ENCODE measurements around the gene LHX4.

The LHX4 gene

GRCh38 chr1:180229483-180230415, at the start of gene LHX4:
TSS of gene LHX4 (plus strand) at chr1:180230264. CDS start at chr1:180230530, 266 bp downstream.
- no peaks in the 10 kb centered on the region for H3K36me3 ChIP-seq (ENCODE audit: control insufficient read depth, insufficient read depth, low read length, severe bottlenecking)
- no peak within 1 kb of the TSS for H3K9ac ChIP-seq (ENCODE audit: low read length)
- H3K4me3 ChIP-seq (ENCODE audit: low read length) = peak within 1 kb of the TSS; percentile 78
- H3K4me1 ChIP-seq (ENCODE audit: control insufficient read depth, insufficient read depth, low read length) = peaks cover 14% of the 10 kb centered on the region
- peaks cover 70% of the 10 kb centered on the region for H3K27me3 ChIP-seq (replicated peaks; ENCODE audit: control insufficient read depth, insufficient read depth, low read length)
- H3K9me3 ChIP-seq (ENCODE audit: control insufficient read depth, low read length) = peaks cover 3% of the 10 kb centered on the region
- DNase-seq (ENCODE audit: low read depth) = peak; percentile 49

- no peaks in the 10 kb centered on the region for H3K4me1 ChIP-seq (ENCODE audit: control insufficient read depth, insufficient read depth, low read length)
- H3K36me3 ChIP-seq (ENCODE audit: control insufficient read depth, insufficient read depth, low read length, severe bottlenecking) = peaks cover 31% of the 10 kb centered on the region
- no peaks in the 10 kb centered on the region for H3K27me3 ChIP-seq (replicated peaks; ENCODE audit: control insufficient read depth, insufficient read depth, low read length)
- no peaks in the 10 kb centered on the region for H3K9me3 ChIP-seq (ENCODE audit: control insufficient read depth, low read length)
- DNase-seq (ENCODE audit: low read depth) = peak; percentile 49
- H3K9ac ChIP-seq (ENCODE audit: low read length) = no peak overlapping the region
- no peak overlapping the region for H3K4me3 ChIP-seq (ENCODE audit: low read length)
These were observed 49.0 kb upstream of the LHX4 start for GRCh38 chr1:180181048-180181447.

GRCh38 chr1:180181996-180182642, 47.9 kb upstream of the LHX4 start:
- Histone ChIP-seq H3K4me3 (ENCODE audit: low read length) (no peak overlapping the region), H3K27me3 (replicated peaks; ENCODE audit: control insufficient read depth, insufficient read depth, low read length) (no peaks in the 10 kb centered on the region), H3K9ac (ENCODE audit: low read length) (no peak overlapping the region), H3K4me1 (ENCODE audit: control insufficient read depth, insufficient read depth, low read length) (no peaks in the 10 kb centered on the region), H3K36me3 (ENCODE audit: control insufficient read depth, insufficient read depth, low read length, severe bottlenecking) (peaks cover 37% of the 10 kb centered on the region), H3K9me3 (ENCODE audit: control insufficient read depth, low read length) (no peaks in the 10 kb centered on the region)
- DNase-seq (ENCODE audit: low read depth) = no peak

- DNase-seq (ENCODE audit: low read depth) = no peak
- Histone ChIP-seq H3K36me3 (ENCODE audit: control insufficient read depth, insufficient read depth, low read length, severe bottlenecking) (peaks cover 37% of the 10 kb centered on the region), H3K4me1 (ENCODE audit: control insufficient read depth, insufficient read depth, low read length) (no peaks in the 10 kb centered on the region), H3K27me3 (replicated peaks; ENCODE audit: control insufficient read depth, insufficient read depth, low read length) (no peaks in the 10 kb centered on the region), H3K9me3 (ENCODE audit: control insufficient read depth, low read length) (no peaks in the 10 kb centered on the region), H3K4me3 (ENCODE audit: low read length) (no peak overlapping the region), H3K9ac (ENCODE audit: low read length) (no peak overlapping the region)
These were observed 47.3 kb upstream of the LHX4 start for GRCh38 chr1:180182643-180183311.

GRCh38 chr1:180183426-180183825, 46.6 kb upstream of the LHX4 start:
- no peak for DNase-seq (ENCODE audit: low read depth)
- Histone ChIP-seq H3K9me3 (ENCODE audit: control insufficient read depth, low read length) (no peaks in the 10 kb centered on the region), H3K9ac (ENCODE audit: low read length) (no peak overlapping the region), H3K36me3 (ENCODE audit: control insufficient read depth, insufficient read depth, low read length, severe bottlenecking) (peaks cover 37% of the 10 kb centered on the region), H3K27me3 (replicated peaks; ENCODE audit: control insufficient read depth, insufficient read depth, low read length) (no peaks in the 10 kb centered on the region), H3K4me3 (ENCODE audit: low read length) (no peak overlapping the region), H3K4me1 (ENCODE audit: control insufficient read depth, insufficient read depth, low read length) (no peaks in the 10 kb centered on the region)

GRCh38 chr1:180184041-180184440, 46.0 kb upstream of the LHX4 start:
- Histone ChIP-seq H3K27me3 (replicated peaks; ENCODE audit: control insufficient read depth, insufficient read depth, low read length) (no peaks in the 10 kb centered on the region), H3K9me3 (ENCODE audit: control insufficient read depth, low read length) (no peaks in the 10 kb centered on the region), H3K36me3 (ENCODE audit: control insufficient read depth, insufficient read depth, low read length, severe bottlenecking) (peaks cover 39% of the 10 kb centered on the region), H3K4me3 (ENCODE audit: low read length) (no peak overlapping the region), H3K4me1 (ENCODE audit: control insufficient read depth, insufficient read depth, low read length) (no peaks in the 10 kb centered on the region), H3K9ac (ENCODE audit: low read length) (no peak overlapping the region)
- DNase-seq (ENCODE audit: low read depth) = no peak

GRCh38 chr1:180185281-180185680, 44.8 kb upstream of the LHX4 start:
- Histone ChIP-seq H3K9me3 (ENCODE audit: control insufficient read depth, low read length) (no peaks in the 10 kb centered on the region), H3K36me3 (ENCODE audit: control insufficient read depth, insufficient read depth, low read length, severe bottlenecking) (peaks cover 49% of the 10 kb centered on the region)

GRCh38 chr1:180185971-180186645, 44.0 kb upstream of the LHX4 start:
- no peaks in the 10 kb centered on the region for H3K9me3 ChIP-seq (ENCODE audit: control insufficient read depth, low read length)
- no peak overlapping the region for H3K9ac ChIP-seq (ENCODE audit: low read length)
- no peaks in the 10 kb centered on the region for H3K27me3 ChIP-seq (replicated peaks; ENCODE audit: control insufficient read depth, insufficient read depth, low read length)
- H3K36me3 ChIP-seq (ENCODE audit: control insufficient read depth, insufficient read depth, low read length, severe bottlenecking) = peaks cover 57% of the 10 kb centered on the region
- no peaks in the 10 kb centered on the region for H3K4me1 ChIP-seq (ENCODE audit: control insufficient read depth, insufficient read depth, low read length)
- no peak overlapping the region for H3K4me3 ChIP-seq (ENCODE audit: low read length)
- DNase-seq (ENCODE audit: low read depth) = no peak

More at GRCh38 chr1:180185281-180185680, 44.8 kb upstream of the LHX4 start:
- H3K4me1 ChIP-seq (ENCODE audit: control insufficient read depth, insufficient read depth, low read length) = no peaks in the 10 kb centered on the region
- H3K27me3 ChIP-seq (replicated peaks; ENCODE audit: control insufficient read depth, insufficient read depth, low read length) = no peaks in the 10 kb centered on the region
- no peak overlapping the region for H3K4me3 ChIP-seq (ENCODE audit: low read length)
- no peak for DNase-seq (ENCODE audit: low read depth)
- no peak overlapping the region for H3K9ac ChIP-seq (ENCODE audit: low read length)

- no peak overlapping the region for H3K9ac ChIP-seq (ENCODE audit: low read length)
- no peaks in the 10 kb centered on the region for H3K27me3 ChIP-seq (replicated peaks; ENCODE audit: control insufficient read depth, insufficient read depth, low read length)
- H3K36me3 ChIP-seq (ENCODE audit: control insufficient read depth, insufficient read depth, low read length, severe bottlenecking) = peaks cover 64% of the 10 kb centered on the region
- no peak overlapping the region for H3K4me3 ChIP-seq (ENCODE audit: low read length)
- no peak for DNase-seq (ENCODE audit: low read depth)
- no peaks in the 10 kb centered on the region for H3K4me1 ChIP-seq (ENCODE audit: control insufficient read depth, insufficient read depth, low read length)
- no peaks in the 10 kb centered on the region for H3K9me3 ChIP-seq (ENCODE audit: control insufficient read depth, low read length)
These were observed 43.2 kb upstream of the LHX4 start for GRCh38 chr1:180186831-180187230.

- Histone ChIP-seq H3K9me3 (ENCODE audit: control insufficient read depth, low read length) (no peaks in the 10 kb centered on the region), H3K36me3 (ENCODE audit: control insufficient read depth, insufficient read depth, low read length, severe bottlenecking) (peaks cover 58% of the 10 kb centered on the region), H3K4me3 (ENCODE audit: low read length) (no peak overlapping the region), H3K27me3 (replicated peaks; ENCODE audit: control insufficient read depth, insufficient read depth, low read length) (no peaks in the 10 kb centered on the region), H3K9ac (ENCODE audit: low read length) (no peak overlapping the region), H3K4me1 (ENCODE audit: control insufficient read depth, insufficient read depth, low read length) (no peaks in the 10 kb centered on the region)
- no peak for DNase-seq (ENCODE audit: low read depth)
These were observed 42.4 kb upstream of the LHX4 start for GRCh38 chr1:180187626-180188025.
